H1 (cell line): ENCODE results near the gene F5. TPM values are rescaled to one million over a fixed set of nuclear protein-coding genes. Genes with fewer than 3 reads are reported as not detected.

Experiments used
- CTCF ChIA-PET: fragments of 300-600 bp; sonication (Branson Sonifier 250); formaldehyde crosslinking; loops from one replicate; lab custom pipeline; 2021; ENCODE audit not compliant: partially characterized antibody; lab: Charles Lee
- POLR2A ChIA-PET: fragments of 300-600 bp; sonication (Branson Sonifier 250); formaldehyde crosslinking; loops from one replicate; lab custom pipeline; 2021; ENCODE audit warnings: inconsistent platforms; ENCODE audit not compliant: partially characterized antibody; lab: Charles Lee
- DNase-seq, 2 experiments: peaks; one replicate each; pipeline versions ENCODE4 v3.0.0 to v3.0.0-alpha.2; 2010 to 2022; ENCODE audit warnings: low spot score in 2 of 2, low read depth in 1 of 2, mixed read lengths in 1 of 2
- FAIRE-seq: peaks from 2 replicates; lab custom pipeline; 2011; peaks lifted over from hg19 to GRCh38; lab: Jason Lieb, UNC
- H2AFZ ChIP-seq: 2 replicates; pipeline ENCODE4 v1.8.1; 2012; ENCODE audit warnings: low read length, inconsistent platforms
- H2AK5ac ChIP-seq: 2 replicates; pipeline ENCODE4 v1.6.1; 2013; ENCODE audit warnings: low read depth, low read length
- H2BK120ac ChIP-seq: replicated peaks from 2 replicates; pipeline ENCODE3; 2013; ENCODE audit warnings: low read depth, low read length, inconsistent platforms
- H2BK12ac ChIP-seq: 2 replicates; pipeline ENCODE4 v1.6.1; 2013; ENCODE audit warnings: low read depth, low read length
- H2BK15ac ChIP-seq: 2 replicates; pipeline ENCODE4 v1.6.1; 2013; ENCODE audit warnings: low read length
- H2BK20ac ChIP-seq: 2 replicates; pipeline ENCODE4 v1.6.1; 2013; ENCODE audit warnings: low read length
- H2BK5ac ChIP-seq: 2 replicates; pipeline ENCODE4 v1.6.1; 2013; ENCODE audit warnings: low read depth, low read length
- H3K14ac ChIP-seq: 2 replicates; pipeline ENCODE4 v1.6.1; 2013; ENCODE audit warnings: inconsistent platforms; ENCODE audit not compliant: insufficient read length
- H3K18ac ChIP-seq: 2 replicates; pipeline ENCODE4 v1.6.1; 2013; ENCODE audit warnings: low read length; ENCODE audit errors: extremely low read depth
- H3K23ac ChIP-seq: 2 replicates; pipeline ENCODE4 v1.6.1; 2013; ENCODE audit warnings: inconsistent platforms; ENCODE audit not compliant: insufficient read length
- H3K23me2 ChIP-seq: 2 replicates; pipeline ENCODE4 v1.6.1; 2013; ENCODE audit warnings: low read depth, low read length
- H3K27ac ChIP-seq: 2 replicates; pipeline ENCODE4 v1.6.1; 2011; ENCODE audit warnings: low read depth, low read length, inconsistent platforms
- H3K27me3 ChIP-seq, 4 experiments: replicated peaks in 1 of 4; 1 replicate in 1 of 4; 2 replicates in 3 of 4; pipeline versions ENCODE4 v1.6.1 to v1.8.1; 2011 to 2013; ENCODE audit warnings: low read length in 3 of 4, mild to moderate bottlenecking in 3 of 4, inconsistent platforms in 2 of 4, mixed read lengths in 2 of 4, moderate library complexity in 1 of 4; ENCODE audit not compliant: control insufficient read depth in 3 of 4, insufficient read depth in 3 of 4; ENCODE audit errors: extremely low read depth in 1 of 4
- H3K36me3 ChIP-seq, 4 experiments: 2 replicates each; pipeline versions ENCODE4 v1.6.1 to v1.8.1; 2011 to 2013; ENCODE audit warnings: mild to moderate bottlenecking in 4 of 4, low read length in 3 of 4, moderate library complexity in 2 of 4, control low read depth in 1 of 4, inconsistent platforms in 1 of 4; ENCODE audit not compliant: insufficient read depth in 4 of 4, control insufficient read depth in 2 of 4
- H3K4ac ChIP-seq: replicated peaks from 2 replicates; pipeline ENCODE3; 2013; ENCODE audit warnings: low read length, low read depth, mixed read lengths, inconsistent platforms; ENCODE audit not compliant: insufficient read length
- H3K4me1 ChIP-seq, 4 experiments: replicated peaks in 1 of 4; 1 replicate in 1 of 4; 2 replicates in 3 of 4; pipeline versions ENCODE4 v1.6.1 to v1.8.1; 2011 to 2013; ENCODE audit warnings: low read length in 3 of 4, inconsistent platforms in 2 of 4, mixed read lengths in 1 of 4; ENCODE audit not compliant: insufficient read depth in 4 of 4, control insufficient read depth in 3 of 4
- H3K4me2 ChIP-seq, 2 experiments: 2 replicates each; pipeline versions ENCODE4 v1.6.1 to v1.8.1; 2011 to 2013; ENCODE audit warnings: low read depth in 2 of 2, low read length in 2 of 2, control low read depth in 1 of 2, inconsistent platforms in 1 of 2, mild to moderate bottlenecking in 1 of 2; ENCODE audit not compliant: insufficient read depth in 1 of 2
- H3K4me3 ChIP-seq, 4 experiments: fragments of 200-600, 300-600 bp in 1 of 4; sonication (generic), shearing (Covaris generic), sonication (Bioruptor Twin) in 1 of 4; 2 replicates each; pipeline versions ENCODE4 v1.5.1 to v1.8.1; 2011 to 2016; ENCODE audit warnings: low read length in 4 of 4, low read depth in 3 of 4, control low read depth in 2 of 4, inconsistent platforms in 2 of 4, mild to moderate bottlenecking in 2 of 4, mixed read lengths in 1 of 4, moderate library complexity in 1 of 4; ENCODE audit not compliant: insufficient read depth in 2 of 4; ENCODE audit errors: extremely low read depth in 1 of 4
- H3K56ac ChIP-seq: replicated peaks from 2 replicates; pipeline ENCODE3; 2013; ENCODE audit warnings: low read depth, mild to moderate bottlenecking, mixed read lengths, low read length, inconsistent platforms; ENCODE audit not compliant: insufficient read length
- H3K79me1 ChIP-seq: 2 replicates; pipeline ENCODE4 v1.6.1; 2013; ENCODE audit warnings: low read depth, low read length, control low read depth
- H3K79me2 ChIP-seq, 2 experiments: 2 replicates each; pipeline versions ENCODE4 v1.6.1 to v1.8.1; 2012 to 2013; ENCODE audit warnings: low read length in 2 of 2, mild to moderate bottlenecking in 2 of 2, inconsistent platforms in 1 of 2; ENCODE audit not compliant: insufficient read depth in 2 of 2, control insufficient read depth in 1 of 2
- H3K9ac ChIP-seq, 4 experiments: replicated peaks in 1 of 4; 1 replicate in 1 of 4; 2 replicates in 3 of 4; pipeline versions ENCODE4 v1.6.1 to v1.8.1; 2011 to 2013; ENCODE audit warnings: low read depth in 3 of 4, low read length in 3 of 4, control low read depth in 2 of 4, mild to moderate bottlenecking in 2 of 4, moderate library complexity in 2 of 4, inconsistent platforms in 1 of 4; ENCODE audit errors: extremely low read depth in 1 of 4
- H3K9me3 ChIP-seq, 2 experiments: 2 replicates each; pipeline versions ENCODE4 v1.6.1 to v1.8.1; 2012 to 2013; ENCODE audit warnings: mild to moderate bottlenecking in 2 of 2, moderate library complexity in 2 of 2, control low read depth in 1 of 2, inconsistent platforms in 1 of 2, low read depth in 1 of 2, low read length in 1 of 2, mixed read lengths in 1 of 2; ENCODE audit not compliant: insufficient read depth in 2 of 2
- H4K20me1 ChIP-seq, 2 experiments: replicated peaks in 1 of 2; 2 replicates each; pipeline versions ENCODE3 to v1.8.1; 2011 to 2013; ENCODE audit warnings: inconsistent platforms in 2 of 2, low read length in 2 of 2, mild to moderate bottlenecking in 1 of 2; ENCODE audit not compliant: insufficient read depth in 2 of 2, control insufficient read depth in 1 of 2
- H4K5ac ChIP-seq: 2 replicates; pipeline ENCODE4 v1.6.1; 2013; ENCODE audit warnings: low read length, low read depth, mixed read lengths, inconsistent platforms; ENCODE audit not compliant: insufficient read length
- H4K8ac ChIP-seq: 2 replicates; pipeline ENCODE4 v1.8.0; 2013; ENCODE audit warnings: mild to moderate bottlenecking, moderate library complexity, low read length, inconsistent platforms; ENCODE audit not compliant: insufficient read depth; ENCODE audit errors: extremely low read depth
- H4K91ac ChIP-seq: replicated peaks from 2 replicates; pipeline ENCODE3; 2013; ENCODE audit warnings: low read length, mixed read lengths, inconsistent platforms; ENCODE audit not compliant: insufficient read length
- NANOG ChIP-seq: IDR thresholded peaks from 2 replicates; pipeline ENCODE4 v1.6.1; 2011; ENCODE audit warnings: low read length, low read depth, mild to moderate bottlenecking, inconsistent platforms; ENCODE audit not compliant: insufficient read depth, poor library complexity, severe bottlenecking
- WGBS, 2 experiments: shearing (Covaris generic) in 1 of 2; methylation state at CpG; one replicate each; pipeline versions ENCODE4 v1.1.6 to v1.1.7; 2013 to 2015; ENCODE audit warnings: low lambda C conversion rate in 2 of 2, mixed read lengths in 2 of 2, inconsistent platforms in 1 of 2, low coverage in 1 of 2, missing lambda C conversion rate in 1 of 2; ENCODE audit not compliant: insufficient replicate concordance in 2 of 2, insufficient coverage in 1 of 2, insufficient read length in 1 of 2; ENCODE audit errors: extremely low coverage in 1 of 2, missing lambda C conversion rate in 1 of 2; 5-methylcytosine and 5-hydroxymethylcytosine counted together
- polyA plus RNA-seq, 7 experiments: library from polyadenylated mRNA; depleted of rRNA in 3 of 7; stranded (reverse) in 5 of 7; unstranded in 2 of 7; fragments of >200 nt in 5 of 7; fragments of 200-250 nt in 2 of 7; gene quantifications; 1 replicate in 5 of 7; 2 replicates in 1 of 7; 4 replicates in 1 of 7; pipeline versions ENCODE4 v1.2.1 to v1.2.3, GENCODE V29; 2011 to 2013; ENCODE audit warnings: missing spikeins in 2 of 7, mixed read lengths in 2 of 7
- total RNA-seq: library from RNA; stranded (reverse); fragmentation: NEBNext Ultra II Directional; extraction: Animal tissue kit (Norgen Biotek cat#: 25700); gene quantifications from 2 replicates; pipeline ENCODE4 v1.2.1, GENCODE V29; 2021

F5 gene
- total and polyA plus RNA-seq, 2 of the 8 experiments (the other 6 are each of a cell fraction or from before 2014, with no cell fraction given) = 0.04 to 0.06 TPM

DNA sequence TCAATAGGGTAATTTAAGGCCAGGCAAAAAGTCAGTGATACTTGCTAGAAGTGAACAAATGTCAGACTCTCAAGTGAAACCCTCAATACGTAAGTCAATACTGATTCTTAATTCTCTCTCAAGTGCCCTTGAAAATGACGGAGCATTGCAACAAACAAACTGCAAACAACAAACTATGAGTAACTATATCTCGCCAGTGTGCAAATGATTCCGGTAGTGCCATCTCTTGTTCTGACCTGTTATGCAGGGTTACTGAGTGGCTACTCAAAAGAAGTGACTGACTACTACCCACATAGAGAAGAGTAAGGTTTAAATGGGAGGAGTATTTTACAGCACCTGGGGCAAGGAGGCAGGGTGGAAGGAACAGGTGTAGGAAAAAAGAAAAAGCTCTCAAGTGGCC is 102.2 kb downstream of the F5 start:
- no peak for FAIRE-seq
- no peak for TF ChIP-seq NANOG

More for the DNA sequence above, 102.2 kb downstream of the F5 start:
- Histone ChIP-seq H4K8ac (no peak overlapping the region), H3K18ac (no peak overlapping the region), H3K79me1 (peaks cover 9% of the 10 kb centered on the region), H4K20me1 (peaks cover 0 to 7% of the 10 kb centered on the region in 2 experiments), H2BK12ac (no peak overlapping the region), H3K36me3 (no peaks in the 10 kb centered on the region), H2BK5ac (no peak overlapping the region), H3K4me3 (peak overlapping the region in 3 of 4 experiments; percentile 6 to 91 (median 84); a peak in 6 of 8 replicates), H3K27ac (no peak overlapping the region), H3K4me2 (peak overlapping the region; percentile 88 to 94), H2AK5ac (no peak overlapping the region), H3K27me3 (no peaks in the 10 kb centered on the region), H3K23ac (no peak overlapping the region), H3K9ac (no peak overlapping the region; a peak in 1 of 7 replicates), H3K14ac (no peak overlapping the region), H3K4ac (no peak overlapping the region), H4K91ac (no peak overlapping the region), H3K4me1 (peaks cover 0 to 27% (median 13%) of the 10 kb centered on the region in 4 experiments; a peak in 5 of 7 replicates), H2BK20ac (no peak overlapping the region), H3K9me3 (no peaks in the 10 kb centered on the region), H4K5ac (no peak overlapping the region), H3K79me2 (peaks cover 10 to 59% of the 10 kb centered on the region in 2 experiments; a peak in 3 of 4 replicates), H3K56ac (no peak overlapping the region), H3K23me2 (peaks cover 12% of the 10 kb centered on the region), H2AFZ (no peak overlapping the region), H2BK15ac (no peak overlapping the region), H2BK120ac (no peak overlapping the region)
- ChIA-PET POLR2A (no interaction called here), CTCF (interaction anchor here (1.0 to 1.5 kb wide), 2 partner anchors 11 to 15 kb away, joined by 4 to 5 read pairs; no protein-coding TSS in a partner anchor)
- DNase-seq = no peak
- WGBS, 2 experiments = 79% methylated on average over 4 of the region's 4 CpGs; no CpG with 5 or more reads in 1 of the 2 experiments
